OCI-LY1 (cell line): ENCODE data around the gene MAP4.

Experiments
- CTCF ChIP-seq: fragments of 200-600 bp; sonication (generic), shearing (Covaris generic); IDR thresholded peaks from 2 replicates; pipeline ENCODE4 v1.5.1; 2017; ENCODE audit warnings: mild to moderate bottlenecking, antibody characterized with exemption, low read length, moderate library complexity, mixed read lengths
- EZH2 ChIP-seq: fragments of 200-600 bp; sonication (generic), shearing (Covaris generic); IDR thresholded peaks from 2 replicates; pipeline ENCODE4 v1.8.0; 2017; ENCODE audit warnings: borderline replicate concordance, mixed run types, mild to moderate bottlenecking, antibody characterized with exemption, low read length, moderate library complexity, mixed read lengths

- TF ChIP-seq CTCF (no peak), EZH2 (no peak)
Observed at GRCh38 chr3:47870156-47870555, 146.1 kb downstream of the MAP4 start.
